GM12891 (cell line): Measurements from ENCODE around the gene HSF2BP.
"Not testable (repeated sequence)": the region's sequence is repeated elsewhere in the genome, so short reads cannot be mapped to it uniquely, and the experiment has no call there.

ENCODE experiments used
- DNase-seq: peaks from one replicate; pipeline ENCODE4 v3.0.0; 2011; ENCODE audit warnings: low spot score; ENCODE audit not compliant: insufficient read length
- FAIRE-seq: peaks from 2 replicates; lab custom pipeline; 2011; peaks lifted over from hg19 to GRCh38; lab: Jason Lieb, UNC
- PAX5 ChIP-seq: IDR thresholded peaks from 2 replicates; pipeline ENCODE4 v1.6.1; 2011; ENCODE audit warnings: low read length, moderate library complexity, mild to moderate bottlenecking; ENCODE audit not compliant: insufficient read depth, severe bottlenecking
- POLR2A ChIP-seq: IDR thresholded peaks from 2 replicates; pipeline ENCODE4 v1.6.1; 2011; ENCODE audit warnings: low read depth, low read length, control low read depth
- POLR2AphosphoS5 ChIP-seq: IDR thresholded peaks from 2 replicates; pipeline ENCODE4 v1.6.1; 2011; ENCODE audit warnings: low read depth, low read length, control low read depth
- POU2F2 ChIP-seq: IDR thresholded peaks from 2 replicates; pipeline ENCODE4 v1.6.1; 2011; ENCODE audit warnings: low read depth, mild to moderate bottlenecking, control low read depth, low read length, moderate library complexity
- SPI1 ChIP-seq: IDR thresholded peaks from 2 replicates; pipeline ENCODE4 v1.6.1; 2011; ENCODE audit warnings: low read depth, low read length, control low read depth
- TAF1 ChIP-seq: IDR thresholded peaks from 2 replicates; pipeline ENCODE4 v1.6.1; 2011; ENCODE audit warnings: low read depth, low read length, control low read depth

The HSF2BP gene

DNA sequence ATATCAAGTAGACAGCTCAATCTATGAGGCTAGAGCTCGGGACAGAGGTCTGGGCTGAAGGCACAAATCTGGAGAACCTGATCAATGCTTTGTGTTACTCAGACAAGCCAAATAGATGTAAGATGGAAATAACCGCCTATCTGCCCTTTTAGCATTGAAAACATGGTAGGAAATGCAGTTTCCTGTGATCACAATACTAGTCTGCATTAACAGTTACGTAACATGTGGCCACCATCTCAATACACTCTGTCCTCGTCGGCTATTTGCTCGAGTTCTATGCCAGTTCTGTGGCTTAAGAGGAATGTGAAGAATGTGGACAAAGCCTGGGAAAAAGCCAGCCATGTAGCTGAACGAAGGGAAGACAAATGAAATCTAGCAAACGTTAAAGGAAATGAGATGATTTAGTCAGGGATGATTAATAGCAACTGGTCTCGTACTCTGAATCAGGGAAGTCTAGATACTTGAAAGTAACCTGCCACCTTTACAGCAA, 73.3 kb downstream of the HSF2BP start:
- no peak for DNase-seq
- TF ChIP-seq POLR2A, result no peak
- no peak for TF ChIP-seq PAX5
- TF ChIP-seq TAF1, result no peak
- no peak for TF ChIP-seq SPI1
- TF ChIP-seq POU2F2, result no peak
- TF ChIP-seq POLR2AphosphoS5, result no peak
- FAIRE-seq, result no peak

GRCh38 chr21:43585514-43585913, 73.8 kb downstream of the HSF2BP start:
- TF ChIP-seq SPI1, result no peak
- TF ChIP-seq POU2F2, result no peak
- no peak for TF ChIP-seq POLR2AphosphoS5
- TF ChIP-seq POLR2A, result no peak
- no peak for TF ChIP-seq TAF1
- no peak for TF ChIP-seq PAX5
- DNase-seq, result no peak
- FAIRE-seq, result no peak

GRCh38 chr21:43581453-43581852, 77.8 kb downstream of the HSF2BP start:
- FAIRE-seq, result no peak
- DNase-seq, result no peak
- no peak for TF ChIP-seq POLR2AphosphoS5
- TF ChIP-seq POU2F2, result no peak
- no peak for TF ChIP-seq POLR2A
- no peak for TF ChIP-seq PAX5
- TF ChIP-seq SPI1, result no peak
- no peak for TF ChIP-seq TAF1

DNA sequence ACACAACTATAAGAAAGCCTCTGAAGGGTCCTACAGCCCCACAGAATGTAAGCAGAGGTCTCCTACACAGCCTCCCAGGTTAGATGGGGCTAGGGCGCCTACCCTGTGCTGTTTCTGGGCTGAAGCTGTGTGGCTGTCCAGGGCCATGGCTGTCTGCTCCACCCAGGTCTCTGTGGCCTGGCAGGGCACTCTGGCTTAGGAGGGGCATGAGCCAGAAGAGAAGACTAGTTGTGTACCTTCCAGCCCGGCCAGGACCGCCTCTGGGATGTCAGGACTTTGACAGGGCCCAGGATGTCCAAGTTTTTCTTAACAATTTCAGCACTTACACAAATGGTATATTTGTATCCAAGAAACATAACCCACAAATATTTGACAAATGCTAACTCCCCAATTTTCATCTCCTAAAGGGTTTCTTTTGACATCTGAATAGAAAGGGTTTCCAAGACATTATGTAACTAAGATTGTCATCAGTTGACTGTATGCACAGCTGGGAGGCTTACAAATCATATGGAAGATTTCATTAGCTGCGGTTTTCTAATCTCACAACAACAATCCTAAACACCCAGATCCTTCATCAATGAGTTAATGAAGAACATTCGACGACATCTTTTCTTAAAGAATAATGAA, 80.5 kb downstream of the HSF2BP start:
- DNase-seq, result no peak
- TF ChIP-seq TAF1 (no peak), SPI1 (no peak), POLR2A (no peak), POLR2AphosphoS5 (no peak), POU2F2 (no peak), PAX5 (no peak)
- FAIRE-seq, result no peak

- no peak for TF ChIP-seq POLR2AphosphoS5
- no peak for TF ChIP-seq SPI1
- FAIRE-seq, result no peak
- DNase-seq, result no peak
Measured at GRCh38 chr21:43575473-43575844, 83.8 kb downstream of the HSF2BP start.

DNA sequence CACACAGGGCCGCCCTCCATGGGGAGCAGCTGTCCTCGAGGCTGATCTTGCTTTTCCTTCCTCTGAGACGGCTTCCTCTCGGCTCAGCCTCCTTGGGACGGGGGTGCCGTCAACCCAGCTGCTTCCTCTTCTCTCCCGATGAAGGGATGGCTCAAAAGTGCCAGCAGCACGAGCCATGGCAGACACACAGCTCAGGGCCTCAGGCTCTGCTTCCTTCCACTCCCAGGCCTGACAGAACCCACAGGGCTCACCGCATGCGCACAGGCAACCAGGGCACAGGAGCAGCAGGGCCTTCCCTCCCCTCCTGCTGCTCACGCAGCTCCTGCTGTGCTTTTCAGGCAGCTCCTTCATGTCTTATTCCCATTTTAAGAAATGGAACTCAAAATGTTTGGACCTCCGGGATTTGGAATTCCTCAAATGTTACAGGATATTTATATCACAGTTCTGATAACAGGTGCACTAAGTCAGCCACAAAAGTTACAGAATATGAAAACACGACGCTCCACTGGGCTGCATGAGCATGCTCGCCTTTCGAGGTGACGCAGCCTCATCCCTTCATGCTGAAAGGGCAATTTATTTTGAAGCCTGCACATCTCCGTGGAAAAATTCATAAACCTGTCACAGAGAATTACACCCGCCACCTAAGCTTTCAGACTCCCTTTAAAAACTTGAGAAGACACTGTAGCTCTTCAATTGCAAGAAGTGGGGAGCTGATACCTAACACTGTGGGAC, 84.4 kb downstream of the HSF2BP start:
- DNase-seq (no peak), FAIRE-seq (no peak)
- TF ChIP-seq POLR2AphosphoS5 (no peak), POLR2A (no peak), SPI1 (no peak), PAX5 (no peak), TAF1 (no peak), POU2F2 (no peak)

- DNase-seq, result no peak
- no peak for FAIRE-seq
- TF ChIP-seq POLR2AphosphoS5 (no peak), TAF1 (no peak), POLR2A (no peak), SPI1 (no peak), PAX5 (no peak), POU2F2 (no peak)
Measured at GRCh38 chr21:43573921-43574320, 85.4 kb downstream of the HSF2BP start.

- TF ChIP-seq POLR2A, result no peak
- no peak for TF ChIP-seq POLR2AphosphoS5
- no peak for TF ChIP-seq POU2F2
- no peak for TF ChIP-seq TAF1
- no peak for TF ChIP-seq PAX5
- no peak for TF ChIP-seq SPI1
- FAIRE-seq (no peak), DNase-seq (no peak)
Measured at GRCh38 chr21:43572446-43572845, 86.8 kb downstream of the HSF2BP start.

GRCh38 chr21:43571976-43572375, 87.3 kb downstream of the HSF2BP start:
- FAIRE-seq, result no peak
- TF ChIP-seq SPI1 (no peak), PAX5 (no peak), POU2F2 (no peak), TAF1 (no peak), POLR2AphosphoS5 (no peak), POLR2A (no peak)
- DNase-seq, result no peak

DNA sequence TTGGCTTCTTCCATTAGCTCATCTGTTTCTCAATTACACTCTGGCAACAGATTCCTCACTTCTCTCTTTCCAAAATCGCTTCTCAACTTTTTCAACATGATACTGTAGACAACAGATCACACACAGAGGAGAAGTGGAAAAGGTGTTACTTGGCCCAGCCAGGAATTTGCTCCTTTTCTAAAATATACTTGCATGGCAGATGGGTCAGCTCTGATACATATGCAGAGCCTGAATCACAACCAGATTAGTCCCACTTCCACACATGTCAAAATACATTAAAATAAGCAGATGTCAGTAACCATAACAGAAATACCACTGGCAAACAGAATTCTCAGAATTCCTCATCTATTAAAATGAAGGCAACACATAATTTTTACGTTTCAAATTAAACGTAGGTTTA, 89.1 kb downstream of the HSF2BP start:
- DNase-seq, FAIRE-seq: not testable (repeated sequence)

GRCh38 chr21:43562451-43562850, 96.8 kb downstream of the HSF2BP start:
- DNase-seq, FAIRE-seq: not testable (repeated sequence)

- FAIRE-seq, result not testable (repeated sequence)
Measured at GRCh38 chr21:43540561-43540960, 118.7 kb downstream of the HSF2BP start.

GRCh38 chr21:43522495-43523131, 136.7 kb downstream of the HSF2BP start:
- DNase-seq, FAIRE-seq: not testable (repeated sequence)

More at GRCh38 chr21:43540561-43540960, 118.7 kb downstream of the HSF2BP start:
- DNase-seq, result not testable (repeated sequence)

- FAIRE-seq, DNase-seq: not testable (repeated sequence)
Measured at GRCh38 chr21:43517701-43518100, 141.6 kb downstream of the HSF2BP start.
